Activated CD4-positive, alpha-beta T cell treated with anti-CD3 and anti-CD28 coated beads for 24 hours (primary cell): ENCODE measurements around the gene ZNF473.
"Not testable (repeated sequence)": the region's sequence is repeated elsewhere in the genome, so short reads cannot be mapped to it uniquely, and the experiment has no call there.

Source experiments
- DNase-seq, 2 donors: peaks; one replicate each; pipeline ENCODE4 v3.0.0-alpha.2; 2020; ENCODE audit warnings: low read depth in 2 of 2

Gene ZNF473

DNA sequence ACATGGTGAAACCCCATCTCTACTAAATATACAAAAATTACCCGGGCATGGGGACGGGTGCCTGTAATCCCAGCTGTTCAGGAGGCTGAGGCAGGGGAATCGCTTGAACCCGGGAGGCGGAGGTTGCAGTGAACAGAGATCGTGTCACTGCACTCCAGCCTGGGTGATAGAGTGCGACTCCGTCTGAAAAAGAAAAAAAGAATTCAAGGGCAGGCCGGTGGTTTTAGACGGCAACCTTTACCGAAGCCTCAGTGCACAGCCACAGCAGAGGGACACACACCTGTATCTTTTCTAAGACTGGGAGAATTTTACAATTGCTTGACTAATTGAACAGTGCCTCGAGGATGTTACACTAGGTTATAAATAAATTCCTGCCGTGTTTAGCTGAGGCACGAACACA is 73.9 kb downstream of the ZNF473 start:
- not testable (repeated sequence) for DNase-seq

- DNase-seq = not testable (repeated sequence)
Measured at GRCh38 chr19:50100946-50101345, 75.1 kb downstream of the ZNF473 start.
